ENCODE results near the gene PPIE.
"Not testable (repeated sequence)": the region's sequence is repeated elsewhere in the genome, so short reads cannot be mapped to it uniquely, and the experiment has no call there.

PPIE gene

DNA sequence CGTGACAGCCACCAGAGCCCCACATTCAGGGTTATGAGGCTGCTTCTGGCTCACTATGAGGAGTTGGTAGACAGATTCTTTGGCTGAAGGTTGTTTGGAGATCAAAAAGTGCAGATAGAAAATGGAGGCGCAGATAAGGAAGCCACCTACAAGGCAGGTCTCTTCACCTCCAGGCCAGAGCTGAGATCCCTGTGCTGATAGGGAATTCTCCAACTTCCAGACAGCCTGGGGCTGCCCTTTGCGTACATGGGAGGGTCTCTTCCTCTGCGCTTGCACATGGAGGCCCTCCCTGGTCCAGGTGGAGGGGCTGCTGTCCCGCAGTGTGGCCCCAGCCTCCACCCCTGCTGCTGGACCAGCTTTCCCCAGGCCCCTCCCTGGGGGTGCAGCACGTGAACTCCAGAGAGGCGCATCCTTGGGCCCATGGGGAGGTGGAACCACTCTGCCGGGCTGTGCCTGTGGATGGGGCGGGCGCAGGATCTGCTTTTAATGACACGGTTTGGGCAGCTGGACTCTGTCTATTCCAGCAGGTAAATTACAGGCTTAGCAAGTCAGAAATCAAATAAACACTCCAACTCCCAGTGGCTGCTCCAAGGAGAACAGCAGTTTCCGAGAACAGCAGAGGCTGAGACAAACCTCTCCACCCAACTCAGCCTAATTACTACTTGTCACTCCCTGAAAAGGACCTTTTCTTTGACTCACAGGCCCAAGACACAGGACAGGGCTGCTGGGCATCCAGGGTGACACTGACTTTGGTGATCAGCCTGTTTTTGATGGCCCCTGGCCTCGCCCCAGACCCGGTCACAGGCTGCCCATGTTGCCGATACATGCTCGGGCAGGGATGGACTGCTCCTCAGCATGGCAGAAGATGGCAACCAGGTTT lies 20.1 kb downstream of the PPIE start:
- no peak for TF ChIP-seq GATA2 (IDR thresholded peaks at IDR 0.05; ENCODE audit: low read depth, low read length)
- no peak for TF ChIP-seq GATA3 (IDR thresholded peaks at IDR 0.05; ENCODE audit: low read depth, low read length)

DNA sequence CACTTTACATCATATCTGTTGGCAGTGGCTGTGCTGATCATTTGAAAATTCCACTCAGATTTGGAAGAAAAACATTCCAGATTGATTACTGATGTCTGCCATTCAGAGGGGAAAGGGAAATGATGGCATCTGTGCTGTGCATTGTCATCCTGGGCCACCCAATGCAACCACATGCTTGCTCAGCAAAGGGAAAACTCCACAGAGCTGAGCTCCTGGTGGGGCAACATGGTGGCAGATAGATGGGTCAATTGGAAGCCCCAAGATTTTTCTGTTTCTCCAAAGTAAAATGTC lies 20.7 kb downstream of the PPIE start:
- TF ChIP-seq GATA3 (IDR thresholded peaks at IDR 0.05; ENCODE audit: low read depth, low read length) (no peak), GATA2 (IDR thresholded peaks at IDR 0.05; ENCODE audit: low read depth, low read length) (no peak)

DNA sequence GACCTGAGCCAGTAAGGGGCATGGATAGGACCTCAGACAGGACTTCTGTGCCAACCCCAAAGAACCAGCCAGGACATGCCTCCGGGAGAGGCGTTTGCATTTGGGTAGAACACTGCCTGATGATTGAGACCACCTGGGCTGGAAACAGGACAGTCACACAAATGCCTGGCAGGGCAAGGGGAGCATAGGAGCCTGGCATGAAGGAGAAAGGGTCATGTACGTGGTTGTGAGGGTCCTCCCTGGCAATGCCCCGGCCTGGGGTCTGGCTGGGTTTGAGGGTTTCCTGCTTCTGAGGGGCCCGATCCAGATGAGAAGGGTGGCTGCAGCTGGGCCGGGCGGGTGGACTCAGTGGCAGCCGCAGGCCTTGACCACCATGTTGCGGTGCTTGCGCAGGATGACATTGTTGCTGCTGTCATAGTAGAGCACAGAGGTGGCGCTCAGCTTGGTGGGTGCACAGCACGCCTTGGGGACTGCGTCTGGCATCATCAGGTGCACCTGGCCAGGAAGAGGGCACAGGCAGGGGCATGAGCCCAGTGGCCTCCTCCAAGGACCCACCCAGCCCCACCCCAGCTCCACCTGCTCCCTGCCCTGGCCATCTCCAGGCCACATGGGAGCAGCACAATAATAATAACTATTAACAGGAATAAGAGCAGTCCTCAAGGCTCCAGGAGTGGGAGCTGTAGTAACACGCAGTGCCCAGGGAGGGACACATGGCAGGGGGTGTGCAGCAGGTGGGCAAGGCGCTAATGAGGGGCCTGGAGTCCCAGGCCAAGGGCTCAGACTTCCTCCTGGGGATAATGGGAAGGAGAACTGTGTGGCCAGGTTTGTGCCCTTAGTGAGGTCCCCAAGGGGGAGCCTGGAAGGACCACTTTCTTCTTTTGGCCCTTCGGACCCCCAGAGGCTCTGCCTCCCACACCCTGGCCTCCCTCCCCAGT lies 21.7 kb downstream of the PPIE start:
- TF ChIP-seq GATA2 (IDR thresholded peaks at IDR 0.05; ENCODE audit: low read depth, low read length) (no peak), GATA3 (IDR thresholded peaks at IDR 0.05; ENCODE audit: low read depth, low read length) (no peak)

DNA sequence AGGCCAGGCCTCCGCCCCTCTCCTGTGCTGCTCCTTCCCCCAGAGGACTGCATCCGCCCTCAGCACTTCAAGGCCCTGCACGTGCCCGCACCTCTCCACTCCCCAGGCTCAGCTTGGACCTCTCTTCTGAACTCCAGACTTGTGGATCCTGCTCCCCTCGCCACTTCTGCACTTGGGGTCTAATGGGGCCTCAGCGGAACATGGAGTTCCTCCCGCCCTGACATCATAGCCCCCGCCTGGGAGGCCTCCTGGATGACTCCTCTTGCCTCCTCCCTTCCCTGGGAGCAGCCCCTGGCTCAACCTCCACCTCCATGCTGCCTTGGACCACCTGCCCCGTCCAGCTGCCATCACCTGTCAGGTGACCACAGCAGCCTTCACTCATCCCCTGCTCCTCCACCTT lies 22.3 kb downstream of the PPIE start:
- TF ChIP-seq GATA3 (IDR thresholded peaks at IDR 0.05; ENCODE audit: low read depth, low read length), result no peak
- TF ChIP-seq GATA2 (IDR thresholded peaks at IDR 0.05; ENCODE audit: low read depth, low read length), result no peak

DNA sequence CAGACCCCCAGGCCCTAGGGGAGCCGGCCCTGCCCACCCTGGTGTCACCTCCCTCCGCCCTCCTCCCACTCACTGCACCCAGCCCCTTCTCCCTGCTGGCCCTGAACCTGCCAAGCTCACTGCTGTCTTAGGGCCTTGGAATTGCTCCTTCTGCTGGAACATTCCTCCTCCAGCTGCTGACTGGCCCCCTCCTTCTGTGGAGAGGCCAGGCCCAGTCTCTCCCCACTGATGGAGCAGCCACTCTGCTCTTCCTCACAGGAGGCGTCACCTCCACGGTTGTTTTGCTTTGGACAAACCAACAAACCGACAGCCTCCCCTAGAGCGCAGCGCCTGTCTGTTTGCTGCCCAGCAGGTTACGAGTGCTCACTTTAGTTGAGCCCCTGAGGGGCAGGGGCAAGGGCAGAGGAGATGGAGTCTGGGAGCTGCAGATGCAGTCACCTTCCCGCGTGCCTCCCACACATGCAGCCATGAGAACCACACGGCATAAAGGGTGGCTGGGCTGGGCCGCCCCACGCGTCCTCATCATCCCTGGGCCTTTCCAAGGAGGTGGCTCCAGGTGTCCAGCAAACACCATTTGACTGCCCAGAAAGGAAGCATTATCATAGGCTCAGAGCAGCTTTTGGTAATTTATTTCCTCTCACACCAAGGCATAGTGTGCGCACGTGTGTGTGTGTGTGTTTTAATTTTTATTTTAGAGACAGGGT lies 23.0 kb downstream of the PPIE start:
- TF ChIP-seq GATA3 (IDR thresholded peaks at IDR 0.05; ENCODE audit: low read depth, low read length) (no peak), GATA2 (IDR thresholded peaks at IDR 0.05; ENCODE audit: low read depth, low read length) (no peak)

DNA sequence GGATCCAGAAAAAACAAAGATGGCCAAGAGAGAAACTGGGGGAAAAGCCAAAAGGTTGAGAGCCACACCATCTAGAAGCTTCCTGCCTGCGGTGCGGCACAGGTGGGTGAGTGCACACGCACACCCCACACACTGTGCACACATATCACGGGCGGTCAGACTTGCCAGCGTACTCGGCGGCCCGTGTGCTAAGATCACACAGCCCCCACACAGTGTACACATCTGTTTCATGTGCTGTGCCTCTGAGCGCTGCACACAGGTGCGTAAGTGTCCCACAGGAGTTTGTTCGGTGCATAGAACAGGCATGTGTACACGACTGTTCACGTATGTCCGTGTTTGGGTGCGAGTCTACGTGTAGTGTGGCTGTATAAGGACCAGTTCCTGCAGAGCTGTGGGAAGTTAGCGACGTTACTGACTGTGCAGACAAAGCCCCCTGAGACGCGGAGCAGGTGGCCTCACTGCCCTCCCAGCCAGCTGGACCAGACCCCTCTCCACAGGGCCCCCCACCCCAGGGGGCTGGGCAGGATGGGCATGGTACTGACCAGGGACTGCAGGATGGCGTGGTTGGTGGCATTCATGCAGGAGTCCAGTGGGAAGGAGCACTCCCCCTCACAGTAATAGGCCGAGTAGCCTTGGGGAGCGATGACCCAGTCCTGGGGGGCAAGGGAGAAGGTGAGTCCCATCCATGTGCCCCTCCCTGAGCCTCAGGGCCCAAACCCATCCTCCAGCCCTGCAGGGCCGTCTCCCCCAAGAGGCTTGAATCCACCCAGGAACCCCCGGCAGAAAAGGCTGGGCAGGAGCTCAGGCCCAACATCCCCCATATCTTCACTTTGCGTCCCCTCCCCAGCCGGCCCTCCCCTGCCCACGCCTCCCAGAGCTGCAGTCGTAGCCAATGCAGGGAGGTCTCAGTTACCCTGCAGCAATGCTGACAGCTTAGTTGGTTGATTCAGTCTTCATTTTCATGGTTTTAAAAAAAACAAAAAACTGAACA lies 24.2 kb downstream of the PPIE start:
- TF ChIP-seq GATA2 (IDR thresholded peaks at IDR 0.05; ENCODE audit: low read depth, low read length), result no peak
- TF ChIP-seq GATA3 (IDR thresholded peaks at IDR 0.05; ENCODE audit: low read depth, low read length), result no peak

DNA sequence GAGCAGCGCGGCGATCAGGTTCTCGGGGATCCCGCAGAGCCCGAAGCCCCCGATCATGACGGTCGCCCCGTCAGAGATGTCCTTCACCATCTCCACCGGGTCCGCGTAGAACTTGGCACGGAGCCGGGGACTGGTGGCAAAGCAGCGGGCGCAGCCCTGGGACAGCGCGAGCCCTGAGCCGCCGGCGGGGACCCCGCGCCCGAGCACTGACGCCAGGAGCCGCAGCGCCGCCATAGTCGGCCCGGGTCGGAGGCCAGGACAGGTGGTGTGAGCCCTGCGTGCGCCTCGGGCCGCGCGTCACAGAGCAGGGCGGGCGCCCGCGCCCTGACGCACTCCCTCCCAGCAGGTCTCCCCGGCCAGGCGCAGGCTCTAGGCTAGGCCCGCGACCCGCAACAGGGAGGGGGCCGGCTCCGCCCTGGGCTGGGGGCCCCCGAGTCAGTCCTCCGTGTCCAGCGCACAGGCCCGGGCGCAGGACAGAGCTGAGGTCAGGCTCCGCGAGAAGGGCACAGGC lies 32.4 kb downstream of the PPIE start, which contains the start of gene OXCT2:
Gene OXCT2 (minus strand): TSS at position 327 of the 511 bp plus-strand sequence. CDS start 93 bp downstream, at position 234.
- TF ChIP-seq GATA2, GATA3 (IDR thresholded peaks at IDR 0.05; ENCODE audit: low read depth, low read length): not testable (repeated sequence)

DNA sequence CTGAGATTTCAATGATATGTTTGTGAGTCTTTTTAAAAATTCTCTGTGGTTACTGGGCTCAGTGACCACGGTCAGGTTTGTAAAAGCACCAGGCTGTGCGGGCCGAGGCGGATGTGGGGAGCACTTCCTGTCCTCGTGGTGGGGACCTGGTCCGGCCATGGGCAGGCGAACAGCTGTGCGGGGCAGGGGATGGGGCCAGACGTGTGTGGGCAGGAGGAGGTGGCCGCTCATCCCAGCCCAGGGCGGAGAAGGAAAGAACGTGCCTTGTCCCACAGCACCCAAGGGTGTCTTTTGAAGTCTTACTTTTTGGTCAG lies 37.7 kb downstream of the PPIE start:
- TF ChIP-seq GATA2 (IDR thresholded peaks at IDR 0.05; ENCODE audit: low read depth, low read length) (no peak), GATA3 (IDR thresholded peaks at IDR 0.05; ENCODE audit: low read depth, low read length) (no peak)

DNA sequence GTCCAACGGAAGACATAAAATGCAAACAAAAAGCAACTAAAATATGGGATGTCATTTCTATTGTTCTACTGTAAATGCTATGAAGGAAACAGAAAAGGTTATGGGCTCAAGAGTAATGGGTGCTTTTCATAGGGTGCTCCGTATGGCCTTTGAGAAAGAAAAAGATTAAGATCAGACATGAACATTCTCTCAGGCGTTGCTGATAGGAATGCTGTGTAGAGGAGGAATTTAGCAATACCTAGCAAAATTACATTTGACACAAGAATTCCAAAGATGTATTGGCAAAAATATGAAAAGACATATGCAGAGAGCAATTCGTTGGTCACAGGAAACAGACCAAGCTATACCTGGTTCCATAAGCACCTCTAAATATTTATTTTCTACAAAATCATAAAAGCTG lies 38.2 kb downstream of the PPIE start:
- no peak for TF ChIP-seq GATA2 (IDR thresholded peaks at IDR 0.05; ENCODE audit: low read depth, low read length)
- no peak for TF ChIP-seq GATA3 (IDR thresholded peaks at IDR 0.05; ENCODE audit: low read depth, low read length)

DNA sequence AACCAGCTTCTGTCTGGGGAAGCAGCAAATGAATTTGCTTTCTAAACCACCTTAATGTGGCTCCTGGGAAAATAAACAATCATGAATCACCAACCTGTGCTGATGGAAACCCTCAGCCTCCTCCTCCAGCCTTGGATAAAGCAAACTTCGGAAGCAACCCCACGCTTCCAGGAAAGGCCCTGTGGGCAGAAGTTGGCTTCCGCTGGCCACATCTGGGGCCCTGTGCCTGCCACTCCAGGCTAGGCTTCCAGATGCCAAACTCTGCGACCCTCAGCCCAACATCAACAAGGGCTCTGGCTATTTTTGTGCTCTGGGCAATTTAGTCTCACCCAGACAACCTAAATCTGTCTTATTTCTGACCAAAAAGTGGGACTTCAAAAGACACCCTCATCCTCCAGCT lies 38.6 kb downstream of the PPIE start:
- no peak for TF ChIP-seq GATA2 (IDR thresholded peaks at IDR 0.05; ENCODE audit: low read depth, low read length)
- no peak for TF ChIP-seq GATA3 (IDR thresholded peaks at IDR 0.05; ENCODE audit: low read depth, low read length)

DNA sequence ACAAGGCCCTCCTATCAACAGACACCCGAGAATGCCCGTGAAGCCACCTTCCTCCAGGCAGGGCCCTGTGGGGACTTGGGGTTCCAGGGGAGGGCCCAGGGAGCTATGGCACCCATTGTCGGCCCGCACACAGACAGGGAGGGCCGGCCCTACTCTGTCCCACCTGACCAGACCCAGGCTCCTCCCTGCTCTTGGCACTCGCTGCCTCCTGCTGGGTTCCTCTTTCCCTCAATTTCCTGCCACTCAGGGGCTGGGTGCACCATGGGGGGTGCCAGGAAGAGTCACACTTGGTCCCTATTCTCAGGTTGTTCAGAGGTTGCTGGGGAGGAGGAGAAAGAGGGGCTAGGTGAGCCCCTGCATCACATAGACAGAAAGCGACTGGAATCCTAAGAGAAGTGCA lies 40.5 kb downstream of the PPIE start:
- TF ChIP-seq GATA3 (IDR thresholded peaks at IDR 0.05; ENCODE audit: low read depth, low read length) (no peak), GATA2 (IDR thresholded peaks at IDR 0.05; ENCODE audit: low read depth, low read length) (no peak)

DNA sequence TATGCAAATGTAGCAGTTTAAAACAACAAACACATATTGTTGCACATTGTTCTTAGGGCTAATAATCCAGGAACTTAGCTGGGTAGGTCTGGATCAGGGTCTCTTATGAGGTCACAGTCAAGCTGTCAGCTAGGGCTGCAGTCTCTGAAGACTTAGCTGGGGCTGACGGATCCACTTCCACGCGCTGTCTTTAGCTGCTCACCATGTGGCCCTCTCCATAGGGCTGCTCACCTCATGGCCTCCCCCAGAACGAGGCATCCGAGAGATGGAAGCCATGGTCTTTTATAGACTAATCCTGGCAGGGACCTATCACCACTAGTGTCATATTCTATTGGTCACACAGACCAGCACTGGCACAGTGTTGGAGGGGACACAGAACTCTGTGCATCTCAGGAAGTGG lies 41.1 kb downstream of the PPIE start:
- TF ChIP-seq GATA3 (IDR thresholded peaks at IDR 0.05; ENCODE audit: low read depth, low read length) (no peak), GATA2 (IDR thresholded peaks at IDR 0.05; ENCODE audit: low read depth, low read length) (no peak)

DNA sequence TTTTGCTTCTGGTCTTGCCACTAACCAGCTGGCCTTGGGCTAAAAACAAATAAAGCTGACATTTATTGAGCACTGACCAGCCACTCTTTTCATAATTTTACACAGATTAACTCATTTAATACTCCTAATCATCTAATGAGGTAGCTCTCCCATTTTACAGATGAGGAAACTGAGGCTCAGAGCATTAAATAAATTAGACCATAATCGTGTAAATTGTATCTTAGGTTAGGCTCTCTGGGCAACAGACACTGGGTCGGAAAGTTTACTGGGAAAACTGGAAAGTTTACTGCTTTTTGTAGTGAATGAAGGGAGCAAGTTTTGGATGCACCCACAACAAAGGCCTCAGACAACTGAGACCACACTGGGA lies 42.6 kb downstream of the PPIE start:
- no peak for TF ChIP-seq GATA3 (IDR thresholded peaks at IDR 0.05; ENCODE audit: low read depth, low read length)
- TF ChIP-seq GATA2 (IDR thresholded peaks at IDR 0.05; ENCODE audit: low read depth, low read length), result no peak
